ENCODE data around the gene RNF31.

Gene RNF31

GRCh38 chr14:24146453-24146977 is 783 bp upstream of the RNF31 start, which contains the start of gene PSME2:
Gene PSME2, minus strand, starts transcription at chr14:24146610. Its CDS starts 29 bp downstream, at chr14:24146581.
- H3K9me3 ChIP-seq (ENCODE audit: control insufficient read depth, insufficient read depth, low read length), result no peaks in the 10 kb centered on the region
- TF ChIP-seq EZH2phosphoT487 (IDR thresholded peaks at IDR 0.05; ENCODE audit: borderline replicate concordance, low read length), result no peak
- H3K79me2 ChIP-seq (ENCODE audit: control insufficient read depth, low read length), result peaks cover 39% of the 10 kb centered on the region
- H3F3A ChIP-seq (ENCODE audit: control insufficient read depth, insufficient read depth), result 0 out of 2 replicates have a peak, but pooled peaks cover 3% of the 10 kb centered on the region
- no peaks in the 10 kb centered on the region for H3K27me3 ChIP-seq (ENCODE audit: control insufficient read depth, low read length)
- H4K20me1 ChIP-seq (ENCODE audit: control insufficient read depth, insufficient read depth, low read depth, low read length), result peaks cover 3% of the 10 kb centered on the region; the same call in 1 of the 2 replicates
- H3K4me3 ChIP-seq (ENCODE audit: low read length), result peak within 1 kb of the TSS; percentile 82
- H3K9me2 ChIP-seq (replicated peaks; ENCODE audit: control insufficient read depth, low read length), result no peaks in the 10 kb centered on the region
- peaks cover 63% of the 10 kb centered on the region for H3K36me3 ChIP-seq (ENCODE audit: control insufficient read depth, low read length)
- peaks cover 30% of the 10 kb centered on the region for H3K4me1 ChIP-seq (ENCODE audit: control insufficient read depth, low read length)
- H3K4me2 ChIP-seq (ENCODE audit: low read length), result peak within 1 kb of the TSS; percentile 99
- H3K27ac ChIP-seq (ENCODE audit: low read depth, low read length), result peak within 1 kb of the TSS; percentile 76

- Histone ChIP-seq H3K27ac (ENCODE audit: low read depth, low read length) (0 out of 2 replicates have a peak overlapping the region, but pooled peaks have one; percentile 15), H3K4me1 (ENCODE audit: control insufficient read depth, low read length) (peaks cover 24% of the 10 kb centered on the region), H4K20me1 (ENCODE audit: control insufficient read depth, insufficient read depth, low read depth, low read length) (peaks cover 3% of the 10 kb centered on the region; the same call in 1 of the 2 replicates), H3K4me3 (ENCODE audit: low read length) (peak overlapping the region; percentile 82), H3K9me2 (replicated peaks; ENCODE audit: control insufficient read depth, low read length) (no peaks in the 10 kb centered on the region), H3K27me3 (ENCODE audit: control insufficient read depth, low read length) (no peaks in the 10 kb centered on the region), H3K79me2 (ENCODE audit: control insufficient read depth, low read length) (peaks cover 39% of the 10 kb centered on the region), H3F3A (ENCODE audit: control insufficient read depth, insufficient read depth) (0 out of 2 replicates have a peak, but pooled peaks cover 3% of the 10 kb centered on the region), H3K9me3 (ENCODE audit: control insufficient read depth, insufficient read depth, low read length) (no peaks in the 10 kb centered on the region), H3K36me3 (ENCODE audit: control insufficient read depth, low read length) (peaks cover 66% of the 10 kb centered on the region), H3K4me2 (ENCODE audit: low read length) (peak overlapping the region; percentile 99)
- TF ChIP-seq EZH2phosphoT487 (IDR thresholded peaks at IDR 0.05; ENCODE audit: borderline replicate concordance, low read length), result no peak
- no peak for TF ChIP-seq CTCF (IDR thresholded peaks at IDR 0.05; ENCODE audit: low read depth, low read length, poor library complexity, severe bottlenecking)
Measured at GRCh38 chr14:24147761-24148428, 597 bp downstream of the RNF31 start.

- TF ChIP-seq EZH2phosphoT487 (IDR thresholded peaks at IDR 0.05; ENCODE audit: borderline replicate concordance, low read length) (no peak), CTCF (IDR thresholded peaks at IDR 0.05; ENCODE audit: low read depth, low read length, poor library complexity, severe bottlenecking) (no peak)
- no peak overlapping the region for H3K4me3 ChIP-seq (ENCODE audit: low read length)
- H3K4me1 ChIP-seq (ENCODE audit: control insufficient read depth, low read length), result peaks cover 24% of the 10 kb centered on the region
- H3K36me3 ChIP-seq (ENCODE audit: control insufficient read depth, low read length), result peaks cover 52% of the 10 kb centered on the region
- peaks cover 39% of the 10 kb centered on the region for H3K79me2 ChIP-seq (ENCODE audit: control insufficient read depth, low read length)
- H3K9me3 ChIP-seq (ENCODE audit: control insufficient read depth, insufficient read depth, low read length), result no peaks in the 10 kb centered on the region
- H3K9me2 ChIP-seq (replicated peaks; ENCODE audit: control insufficient read depth, low read length), result no peaks in the 10 kb centered on the region
- no peaks in the 10 kb centered on the region for H3K27me3 ChIP-seq (ENCODE audit: control insufficient read depth, low read length)
- peaks cover 3% of the 10 kb centered on the region; the same call in 1 of the 2 replicates for H4K20me1 ChIP-seq (ENCODE audit: control insufficient read depth, insufficient read depth, low read depth, low read length)
- H3F3A ChIP-seq (ENCODE audit: control insufficient read depth, insufficient read depth), result 0 out of 2 replicates have a peak, but pooled peaks cover 3% of the 10 kb centered on the region
- no peak overlapping the region for H3K27ac ChIP-seq (ENCODE audit: low read depth, low read length)
- H3K4me2 ChIP-seq (ENCODE audit: low read length), result no peak overlapping the region
Measured at GRCh38 chr14:24149302-24149969, 2.1 kb downstream of the RNF31 start.
